PC-9 (cell line): Measurements from ENCODE around the gene KCNN3. TPM values are rescaled to one million over a fixed set of nuclear protein-coding genes. Genes with fewer than 3 reads are reported as not detected.

Source experiments
- BruUV-seq: library from RNA; stranded (reverse); fragments of 400-500 nt; replicated peaks from 2 replicates; lab custom pipeline; 2021; lab: Mats Ljungman, UMichigan
- CTCF ChIA-PET: fragments of 300-600 bp; sonication (Branson Sonifier 250); formaldehyde crosslinking; loops from one replicate; lab custom pipeline; 2022; ENCODE audit warnings: antibody characterized with exemption; lab: Charles Lee
- POLR2A ChIA-PET: fragments of 300-600 bp; sonication (Branson Sonifier 250); formaldehyde crosslinking; loops from one replicate; lab custom pipeline; 2022; ENCODE audit warnings: antibody characterized with exemption; ENCODE audit not compliant: unreplicated experiment; lab: Charles Lee
- DNase-seq, 2 experiments: peaks; one replicate each; pipeline versions ENCODE4 v3.0.0 to v3.0.0-alpha.2; 2015 to 2022; ENCODE audit warnings: mixed read lengths in 1 of 2
- H2AFZ ChIP-seq: fragments of 200-600 bp; sonication (generic); 2 replicates; pipeline ENCODE4 v1.8.1; 2017; ENCODE audit warnings: antibody characterized with exemption
- H3F3A ChIP-seq: fragments of 200-600 bp; sonication (generic); 2 replicates; pipeline ENCODE4 v1.8.1; 2017; ENCODE audit warnings: antibody characterized with exemption, mild to moderate bottlenecking, low read depth; ENCODE audit not compliant: insufficient read depth
- H3K27ac ChIP-seq: fragments of 200-600 bp; sonication (generic); 2 replicates; pipeline ENCODE4 v1.6.1; 2016; ENCODE audit warnings: mixed run types
- H3K27me3 ChIP-seq: fragments of 200-600 bp; sonication (generic); 2 replicates; pipeline ENCODE4 v1.6.1; 2016; ENCODE audit warnings: low read depth, mixed run types; ENCODE audit not compliant: insufficient read depth
- H3K36me3 ChIP-seq: fragments of 200-600 bp; sonication (generic); 2 replicates; pipeline ENCODE4 v1.6.1; 2016; ENCODE audit warnings: low read depth, mixed run types
- H3K4me1 ChIP-seq: fragments of 200-600 bp; sonication (generic); replicated peaks from 2 replicates; pipeline ENCODE4 v1.6.1; 2016; ENCODE audit warnings: mixed run types; ENCODE audit not compliant: insufficient read depth
- H3K4me2 ChIP-seq: fragments of 200-600 bp; sonication (generic); 2 replicates; pipeline ENCODE4 v1.6.1; 2017; ENCODE audit warnings: mixed run types
- H3K4me3 ChIP-seq: fragments of 200-600 bp; sonication (generic); 2 replicates; pipeline ENCODE4 v1.6.1; 2016; ENCODE audit warnings: mixed run types
- H3K79me2 ChIP-seq: fragments of 200-600 bp; sonication (generic); 2 replicates; pipeline ENCODE4 v1.6.1; 2017; ENCODE audit warnings: low read depth, mixed run types
- H3K9me2 ChIP-seq: fragments of 200-600 bp; sonication (generic); 2 replicates; pipeline ENCODE4 v1.8.1; 2017; ENCODE audit warnings: mild to moderate bottlenecking; ENCODE audit not compliant: insufficient read depth
- H3K9me3 ChIP-seq: fragments of 200-600 bp; sonication (generic); 2 replicates; pipeline ENCODE4 v1.8.1; 2016; ENCODE audit warnings: low read depth; ENCODE audit not compliant: insufficient read depth
- H4K20me1 ChIP-seq: fragments of 200-600 bp; sonication (generic); 2 replicates; pipeline ENCODE4 v1.8.1; 2017; ENCODE audit not compliant: insufficient read depth
- CTCF ChIP-seq: fragments of 200-600 bp; sonication (generic); conservative IDR thresholded peaks from 2 replicates; pipeline ENCODE4 v1.6.1; 2017; ENCODE audit warnings: mixed run types, antibody characterized with exemption, mild to moderate bottlenecking, moderate library complexity
- EZH2 ChIP-seq: fragments of 200-600 bp; sonication (generic); IDR thresholded peaks from 2 replicates; pipeline ENCODE4 v1.8.0; 2017; ENCODE audit warnings: antibody characterized with exemption, low read depth
- intact Hi-C: fragments of 100-400 bp; cut with micrococcal nuclease; formaldehyde crosslinking; loops from one replicate; pipeline ENCODE4 v1.10.0; 2022; ENCODE audit not compliant: unreplicated experiment
- total RNA-seq: library from RNA; stranded (reverse); gene quantifications from 2 replicates; pipeline ENCODE4 v1.2.3, GENCODE V29; 2021

KCNN3 gene
- total RNA-seq, 1 experiment from 2014 or later = 1.1 TPM

- no peak for DNase-seq
- Histone ChIP-seq H3K27ac (no peak overlapping the region), H2AFZ (no peak overlapping the region), H4K20me1 (no peaks in the 10 kb centered on the region), H3K4me1 (no peaks in the 10 kb centered on the region), H3K4me3 (no peak overlapping the region), H3K9me2 (no peaks in the 10 kb centered on the region), H3K36me3 (no peaks in the 10 kb centered on the region), H3K27me3 (peaks cover 63% of the 10 kb centered on the region), H3K4me2 (no peak overlapping the region), H3K9me3 (no peaks in the 10 kb centered on the region), H3F3A (no peaks in the 10 kb centered on the region), H3K79me2 (no peaks in the 10 kb centered on the region)
- BruUV-seq = no TSS peak
- CTCF ChIA-PET = interaction anchor here (0.6 kb wide), 3 partner anchors 27 to 268 kb away, joined by 3 to 14 read pairs (median 4); no protein-coding TSS in a partner anchor
- intact Hi-C loops = no loop called here
- TF ChIP-seq EZH2 (no peak), CTCF (no peak)
- POLR2A ChIA-PET = no interaction called here
Measured at GRCh38 chr1:154891452-154891851, 21.4 kb upstream of the KCNN3 start.

GRCh38 chr1:154888757-154889156 lies 18.7 kb upstream of the KCNN3 start:
- no peaks in the 10 kb centered on the region for H4K20me1 ChIP-seq
- no peaks in the 10 kb centered on the region for H3K9me3 ChIP-seq
- CTCF ChIA-PET = interaction anchor here (0.6 kb wide), 1 partner anchor 19 kb away, joined by 6 read pairs; no protein-coding TSS in a partner anchor
- POLR2A ChIA-PET = no interaction called here
- H3K4me2 ChIP-seq = no peak overlapping the region
- no peaks in the 10 kb centered on the region for H3K9me2 ChIP-seq
- no TSS peak for BruUV-seq
- H3K27me3 ChIP-seq = peaks cover 73% of the 10 kb centered on the region
- no peaks in the 10 kb centered on the region for H3F3A ChIP-seq
- no peak for TF ChIP-seq CTCF
- TF ChIP-seq EZH2 = no peak
- no peak overlapping the region for H3K27ac ChIP-seq
- no peak overlapping the region for H3K4me3 ChIP-seq
- no peaks in the 10 kb centered on the region for H3K36me3 ChIP-seq
- intact Hi-C loops = no loop called here
- no peak for DNase-seq
- H3K79me2 ChIP-seq = no peaks in the 10 kb centered on the region
- H3K4me1 ChIP-seq = no peaks in the 10 kb centered on the region
- H2AFZ ChIP-seq = no peak overlapping the region

GRCh38 chr1:154886281-154887015 lies 16.4 kb upstream of the KCNN3 start:
- ChIA-PET POLR2A (no interaction called here), CTCF (no interaction called here)
- no peak for TF ChIP-seq CTCF
- TF ChIP-seq EZH2 = no peak
- intact Hi-C loops = no loop called here
- Histone ChIP-seq H3K4me1 (no peaks in the 10 kb centered on the region), H3K79me2 (no peaks in the 10 kb centered on the region), H4K20me1 (no peaks in the 10 kb centered on the region), H3K27me3 (peaks cover 80% of the 10 kb centered on the region), H3K4me3 (no peak overlapping the region), H3K36me3 (no peaks in the 10 kb centered on the region), H3F3A (no peaks in the 10 kb centered on the region), H3K9me3 (no peaks in the 10 kb centered on the region), H2AFZ (no peak overlapping the region), H3K4me2 (no peak overlapping the region), H3K27ac (no peak overlapping the region), H3K9me2 (no peaks in the 10 kb centered on the region)
- DNase-seq = no peak
- BruUV-seq = no TSS peak
